Fibroblast of upper back skin (primary cell): ENCODE measurements around the gene ZNF502.
"Not testable (repeated sequence)": the region's sequence is repeated elsewhere in the genome, so short reads cannot be mapped to it uniquely, and the experiment has no call there.

ENCODE experiments used
- DNase-seq: peaks from one replicate; pipeline ENCODE4 v3.0.0-alpha.2; 2013

The ZNF502 gene

GRCh38 chr3:44712455-44713075 lies at the start of gene ZNF502:
Gene ZNF502, plus strand, starts transcription at chr3:44712660. Its CDS starts 7,602 bp downstream, at chr3:44720262.
- DNase-seq, result peak; percentile 88

- DNase-seq, result no peak
Measured at GRCh38 chr3:44665173-44665572, 47.3 kb upstream of the ZNF502 start.

- no peak for DNase-seq
Measured at GRCh38 chr3:44666346-44666745, 46.1 kb upstream of the ZNF502 start.

GRCh38 chr3:44669760-44670159 lies 42.7 kb upstream of the ZNF502 start:
- no peak for DNase-seq

- not testable (repeated sequence) for DNase-seq
Measured at GRCh38 chr3:44673466-44673865, 39.0 kb upstream of the ZNF502 start.

- DNase-seq, result no peak
Measured at GRCh38 chr3:44674211-44674610, 38.2 kb upstream of the ZNF502 start.

GRCh38 chr3:44678480-44679116 lies 33.9 kb upstream of the ZNF502 start:
- DNase-seq, result no peak

GRCh38 chr3:44680921-44681455 lies 31.5 kb upstream of the ZNF502 start:
- no peak for DNase-seq

- DNase-seq, result peak; percentile 31
Measured at GRCh38 chr3:44682182-44682896, 30.1 kb upstream of the ZNF502 start.

GRCh38 chr3:44685128-44685800 lies 27.2 kb upstream of the ZNF502 start:
- peak; percentile 81 for DNase-seq

- no peak for DNase-seq
Measured at GRCh38 chr3:44687898-44688297, 24.6 kb upstream of the ZNF502 start.

- no peak for DNase-seq
Measured at GRCh38 chr3:44721231-44722102, 9.0 kb downstream of the ZNF502 start.

- DNase-seq, result no peak
Measured at GRCh38 chr3:44722103-44722401, 9.6 kb downstream of the ZNF502 start.

- DNase-seq, result peak; percentile 92
Measured at GRCh38 chr3:44729384-44729910, 17.0 kb downstream of the ZNF502 start, which contains the start of gene ZNF501. Gene ZNF501, plus strand, starts transcription at chr3:44729635. Its CDS starts 4,787 bp downstream, at chr3:44734422.

- no peak for DNase-seq
Measured at GRCh38 chr3:44734646-44735168, 22.2 kb downstream of the ZNF502 start.

GRCh38 chr3:44761101-44761423 lies 48.6 kb downstream of the ZNF502 start:
- DNase-seq, result no peak

GRCh38 chr3:44761424-44762169 lies 49.1 kb downstream of the ZNF502 start, which contains the start of the genes KIAA1143 and KIF15:
Gene KIAA1143, minus strand, starts transcription at chr3:44761619. Its CDS starts 17 bp downstream, at chr3:44761602.
Gene KIF15, plus strand, starts transcription at chr3:44761794. Its CDS starts 72 bp downstream, at chr3:44761866.
- peak; percentile 96 for DNase-seq

GRCh38 chr3:44762170-44762677 lies 49.8 kb downstream of the ZNF502 start:
- no peak for DNase-seq

- no peak for DNase-seq
Measured at GRCh38 chr3:44762690-44763089, 50.2 kb downstream of the ZNF502 start.

GRCh38 chr3:44764248-44764647 lies 51.8 kb downstream of the ZNF502 start:
- no peak for DNase-seq
